ENCODE results near the gene ARMS2.

- peak in 1 of 2 donors; percentile 60 for TF ChIP-seq POLR2A (IDR thresholded peaks at IDR 0.05)
- TF ChIP-seq, protein P1, sequence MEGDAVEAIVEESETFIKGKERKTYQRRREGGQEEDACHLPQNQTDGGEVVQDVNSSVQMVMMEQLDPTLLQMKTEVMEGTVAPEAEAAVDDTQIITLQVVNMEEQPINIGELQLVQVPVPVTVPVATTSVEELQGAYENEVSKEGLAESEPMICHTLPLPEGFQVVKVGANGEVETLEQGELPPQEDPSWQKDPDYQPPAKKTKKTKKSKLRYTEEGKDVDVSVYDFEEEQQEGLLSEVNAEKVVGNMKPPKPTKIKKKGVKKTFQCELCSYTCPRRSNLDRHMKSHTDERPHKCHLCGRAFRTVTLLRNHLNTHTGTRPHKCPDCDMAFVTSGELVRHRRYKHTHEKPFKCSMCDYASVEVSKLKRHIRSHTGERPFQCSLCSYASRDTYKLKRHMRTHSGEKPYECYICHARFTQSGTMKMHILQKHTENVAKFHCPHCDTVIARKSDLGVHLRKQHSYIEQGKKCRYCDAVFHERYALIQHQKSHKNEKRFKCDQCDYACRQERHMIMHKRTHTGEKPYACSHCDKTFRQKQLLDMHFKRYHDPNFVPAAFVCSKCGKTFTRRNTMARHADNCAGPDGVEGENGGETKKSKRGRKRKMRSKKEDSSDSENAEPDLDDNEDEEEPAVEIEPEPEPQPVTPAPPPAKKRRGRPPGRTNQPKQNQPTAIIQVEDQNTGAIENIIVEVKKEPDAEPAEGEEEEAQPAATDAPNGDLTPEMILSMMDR (IDR thresholded peaks at IDR 0.05), result no peak
These were observed 6.9 kb downstream of the ARMS2 start, which contains the start of gene HTRA1 for GRCh38 chr10:122461367-122461728.

Data from vagina (tissue), 2 donors.